DMS153 treated with DMSO at 0.1 percent for 48 hours (cell line): ENCODE data around the gene FAM24A.
"Not testable (repeated sequence)": the region's sequence is repeated elsewhere in the genome, so short reads cannot be mapped to it uniquely, and the experiment has no call there.

Experiments used
- DNase-seq: peaks from one replicate; lab custom pipeline; 2025; ENCODE audit not compliant: unreplicated experiment; lab: John Stamatoyannopoulos, UW

The FAM24A gene, protein sequence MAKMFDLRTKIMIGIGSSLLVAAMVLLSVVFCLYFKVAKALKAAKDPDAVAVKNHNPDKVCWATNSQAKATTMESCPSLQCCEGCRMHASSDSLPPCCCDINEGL

GRCh38 chr10:122910310-122910709 lies at the start of gene FAM24A:
FAM24A (plus strand) TSS chr10:122910610; CDS start chr10:122911635, 1,025 bp downstream.
- no peak for DNase-seq

DNA sequence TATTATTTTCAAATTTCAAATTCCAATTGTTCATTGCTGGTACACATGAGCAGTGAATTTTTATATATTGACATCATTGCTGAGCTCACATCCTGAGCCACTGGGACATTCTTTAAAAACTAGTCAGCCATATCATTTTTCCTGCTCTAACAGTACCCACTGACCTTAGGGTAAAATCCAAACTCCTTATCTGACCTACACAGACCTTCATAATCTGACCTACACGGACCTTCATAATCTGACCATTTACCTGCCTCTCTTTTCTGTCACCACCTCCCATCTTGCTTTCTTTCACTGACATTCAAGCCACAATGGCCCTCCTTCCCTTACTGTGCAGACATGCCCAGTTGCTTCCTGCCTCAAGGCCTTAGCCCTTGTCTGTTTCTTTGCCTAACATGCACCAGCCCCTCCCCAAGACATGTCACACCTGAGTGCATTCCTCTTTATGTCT lies 48.7 kb upstream of the FAM24A start:
- no peak for DNase-seq

DNA sequence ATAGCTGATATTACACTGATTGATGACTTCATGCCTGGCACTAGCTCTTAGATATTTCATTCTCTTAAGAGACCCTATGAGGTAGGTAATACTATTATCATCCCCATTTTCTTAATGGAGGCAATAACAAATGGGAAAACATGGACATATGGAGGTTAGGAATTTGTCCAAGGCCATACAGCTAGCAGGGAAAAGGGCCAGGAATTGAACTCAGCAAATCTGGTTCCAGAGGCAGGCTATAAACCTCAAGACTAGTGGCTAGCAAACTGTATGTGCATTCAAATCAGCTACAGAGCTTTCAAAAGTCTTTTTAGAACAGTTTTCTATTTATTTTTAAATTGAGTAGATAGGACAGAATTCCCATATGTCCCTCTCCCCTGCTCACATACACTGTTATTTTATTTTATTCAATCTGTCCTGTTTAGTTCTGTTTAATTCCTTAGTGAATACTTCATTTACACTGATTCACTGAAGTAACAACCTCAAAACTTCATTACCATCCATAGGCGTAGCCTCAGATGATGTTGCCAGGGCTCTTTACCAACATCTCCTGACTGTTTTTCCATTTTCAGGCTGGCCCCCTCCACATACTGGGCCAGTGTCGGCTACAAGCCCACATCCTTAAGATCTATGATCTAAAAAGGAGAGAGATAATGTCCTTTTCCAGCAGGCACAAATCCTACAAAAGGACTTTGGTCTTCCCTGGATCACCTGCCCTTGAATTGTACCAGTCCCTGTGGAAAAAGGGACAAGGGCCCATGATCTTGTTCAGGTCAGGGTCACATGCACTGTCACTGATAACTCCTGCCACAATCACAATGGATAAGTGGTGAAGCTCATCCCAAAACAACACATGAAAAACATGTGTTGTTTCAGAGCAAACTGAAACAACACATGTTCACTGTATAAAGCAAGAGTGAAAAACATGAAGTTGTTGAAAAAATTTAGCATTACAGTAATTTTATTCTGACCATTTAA lies 46.9 kb upstream of the FAM24A start:
- DNase-seq, result no peak

GRCh38 chr10:122864194-122864592 lies 46.2 kb upstream of the FAM24A start:
- DNase-seq, result no peak

DNA sequence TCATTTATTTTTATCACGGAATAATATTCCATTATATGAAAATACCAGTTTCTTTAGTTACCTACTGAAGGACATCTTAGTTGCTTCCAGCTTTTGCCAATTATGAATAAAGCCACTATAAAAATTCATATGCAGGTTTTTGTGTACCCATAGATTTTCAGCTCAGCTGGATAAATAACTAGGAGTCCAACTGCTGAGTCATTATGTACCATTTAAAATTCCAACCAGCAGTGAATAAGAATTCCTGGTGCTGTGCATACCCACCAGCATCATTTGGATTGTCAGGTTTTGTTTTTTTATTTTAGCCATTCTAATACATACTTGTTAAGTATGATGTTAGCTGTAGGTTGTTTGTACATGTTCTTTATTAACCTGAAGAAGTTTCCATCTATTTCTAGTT lies 45.5 kb upstream of the FAM24A start:
- no peak for DNase-seq

GRCh38 chr10:122866757-122867482 lies 43.5 kb upstream of the FAM24A start:
- not testable (repeated sequence) for DNase-seq

GRCh38 chr10:122868768-122869167 lies 41.6 kb upstream of the FAM24A start:
- DNase-seq, result not testable (repeated sequence)

DNA sequence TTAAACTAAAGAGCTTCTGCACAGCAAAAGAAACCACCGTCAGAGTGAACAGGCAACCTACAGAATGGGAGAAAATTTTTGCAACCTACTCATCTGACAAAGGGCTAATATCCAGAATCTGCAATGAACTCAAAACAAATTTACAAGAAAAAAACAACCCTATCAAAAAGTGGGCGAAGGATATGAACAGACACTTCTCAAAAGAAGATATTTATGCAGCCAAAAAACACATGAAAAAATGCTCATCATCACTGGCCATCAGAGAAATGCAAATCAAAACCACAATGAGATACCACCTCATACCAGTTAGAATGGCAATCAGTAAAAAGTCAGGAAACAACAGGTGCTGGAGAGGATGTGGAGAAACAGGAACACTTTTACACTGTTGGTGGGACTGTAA lies 38.5 kb upstream of the FAM24A start:
- DNase-seq, result not testable (repeated sequence)

DNA sequence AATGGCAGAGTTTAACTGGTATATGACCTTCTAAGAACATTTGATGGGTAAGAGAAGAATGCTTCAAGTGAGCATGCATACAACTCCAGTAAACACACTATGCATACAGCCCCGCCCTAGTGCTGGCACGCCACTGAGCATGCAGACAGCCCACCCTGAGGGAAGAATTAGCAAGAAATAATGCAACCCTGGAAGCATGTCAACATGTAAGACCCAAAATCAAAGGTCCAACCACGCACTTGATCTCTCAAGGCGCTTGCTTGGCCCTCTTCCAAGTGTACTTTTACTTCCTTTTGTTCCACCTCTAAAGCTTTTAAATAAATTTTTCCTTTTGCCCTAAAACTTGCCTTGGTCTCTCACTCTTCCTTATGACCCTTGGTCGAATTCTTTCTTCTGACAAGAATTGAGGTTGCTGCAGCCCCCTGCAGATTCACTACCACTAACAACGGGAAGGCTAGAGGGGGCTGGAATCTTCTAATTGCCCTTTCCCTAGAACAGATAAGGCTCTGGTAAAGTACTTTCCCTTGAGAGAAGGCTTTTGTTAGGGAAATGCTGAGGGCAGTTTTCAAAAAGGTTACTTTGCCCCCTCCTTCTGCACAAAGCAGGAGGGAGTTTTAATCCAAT lies 34.5 kb upstream of the FAM24A start:
- DNase-seq, result no peak

DNA sequence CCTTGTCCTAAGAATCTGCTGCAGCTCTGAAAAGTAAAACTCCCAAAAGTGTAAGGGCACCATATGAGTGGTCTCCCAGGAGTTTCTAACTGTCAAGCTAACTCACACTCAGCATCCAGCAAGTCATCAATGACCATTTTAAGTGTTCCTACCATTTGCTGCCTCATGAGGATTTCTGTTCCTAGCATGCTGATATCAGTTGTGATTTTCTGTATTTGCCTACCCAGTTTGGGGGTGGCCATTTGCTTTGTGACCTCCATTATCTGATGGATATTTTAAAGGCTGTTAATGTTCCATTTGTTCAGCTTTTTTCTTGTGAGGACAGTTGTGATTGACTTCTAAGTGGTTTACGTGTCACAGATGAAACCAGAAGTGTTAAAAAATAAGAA lies 33.9 kb upstream of the FAM24A start:
- DNase-seq, result no peak

- DNase-seq, result no peak
Measured at GRCh38 chr10:122877264-122877663, 33.1 kb upstream of the FAM24A start.

DNA sequence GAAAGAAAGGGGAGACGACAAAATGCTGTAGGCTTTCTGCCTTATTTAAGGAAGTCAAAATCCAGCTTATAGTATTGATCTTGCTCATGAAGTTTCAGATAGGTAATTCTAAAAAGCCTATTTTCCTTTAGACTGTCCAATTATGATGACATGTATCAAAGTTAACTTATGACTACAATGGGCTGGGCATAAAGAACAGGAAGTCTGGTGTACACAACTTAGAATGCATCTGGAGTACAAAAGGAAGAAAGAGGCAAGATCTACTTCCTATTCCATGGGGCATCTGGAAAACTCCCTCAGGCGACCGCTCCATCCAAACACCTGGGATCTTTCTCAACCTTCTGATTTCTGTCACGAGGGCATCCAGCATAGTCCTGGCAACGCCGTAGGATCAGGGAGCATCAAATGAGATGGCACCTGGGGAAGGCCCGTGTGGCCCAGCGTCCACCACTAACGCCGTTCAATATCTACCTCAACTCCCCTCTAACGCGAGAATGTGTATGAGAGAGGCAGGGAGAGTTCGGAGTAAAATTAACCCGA lies 31.5 kb upstream of the FAM24A start:
- DNase-seq, result no peak

GRCh38 chr10:122879339-122880273 lies 30.8 kb upstream of the FAM24A start, which contains the start of gene FAM24B:
FAM24B (minus strand) TSS chr10:122879581; CDS start chr10:122850515, 29,066 bp downstream.
- DNase-seq, result peak; percentile 99

- DNase-seq, result no peak
Measured at GRCh38 chr10:122882766-122883165, 27.6 kb upstream of the FAM24A start.

GRCh38 chr10:122884166-122884565 lies 26.2 kb upstream of the FAM24A start:
- no peak for DNase-seq

GRCh38 chr10:122894261-122894944 lies 16.0 kb upstream of the FAM24A start:
- no peak for DNase-seq

DNA sequence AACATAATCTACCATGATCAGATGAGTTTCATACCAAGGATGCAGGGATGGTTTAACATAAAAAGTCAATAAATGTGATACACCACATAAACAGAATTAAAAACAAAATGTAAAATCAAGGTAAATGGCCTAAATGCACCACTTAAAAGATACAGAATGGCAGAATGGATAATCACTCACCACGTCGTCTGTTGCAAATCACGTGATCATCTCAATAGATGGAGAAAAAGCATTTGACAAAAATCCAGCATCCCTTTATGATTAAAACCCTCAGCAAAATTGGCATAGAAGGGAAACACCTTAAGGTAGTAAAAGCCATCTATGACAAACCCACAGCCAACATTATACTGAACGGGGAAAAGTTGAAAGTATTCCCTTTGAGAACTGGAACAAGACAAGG lies 6.5 kb upstream of the FAM24A start:
- not testable (repeated sequence) for DNase-seq

GRCh38 chr10:122911889-122912484 lies 1.6 kb downstream of the FAM24A start:
- DNase-seq, result no peak

GRCh38 chr10:122915700-122916099 lies 5.3 kb downstream of the FAM24A start:
- DNase-seq, result no peak
